ENCODE results near the gene SLC6A2. TPM values are rescaled to one million over a fixed set of nuclear protein-coding genes. Genes with fewer than 3 reads are reported as not detected.

SLC6A2 gene
- total and polyA plus RNA-seq, 7 donors: 0.10 to 0.14 TPM; not detected in 5

DNA sequence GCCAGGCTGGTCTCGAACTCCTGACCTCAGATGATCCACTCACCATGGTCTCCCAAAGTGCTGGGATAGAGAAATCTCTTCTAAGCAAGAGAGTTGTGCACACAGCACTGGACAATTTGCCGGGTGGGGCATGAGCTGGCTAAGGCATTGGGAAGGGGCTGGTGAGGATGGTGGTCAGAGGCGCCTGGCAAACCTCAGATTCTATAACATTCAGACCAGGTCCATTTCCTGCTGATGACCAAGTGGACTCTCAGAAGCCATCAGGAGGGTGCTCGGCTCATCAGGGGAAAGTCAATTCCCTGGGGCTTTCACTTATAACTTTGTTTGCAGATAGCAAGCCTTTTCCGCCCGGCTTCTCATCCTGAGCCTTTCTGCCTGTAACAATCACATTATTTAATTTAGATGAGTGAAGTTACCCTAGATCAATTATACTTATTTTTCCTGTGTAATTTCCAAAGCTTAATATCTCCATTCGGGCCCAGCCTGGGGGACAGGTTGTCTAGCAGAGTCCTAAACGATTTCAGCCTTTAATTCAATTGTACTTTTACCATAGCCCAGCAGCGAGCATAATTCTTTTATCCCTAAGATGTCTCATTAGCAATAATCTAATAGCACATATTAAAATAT lies 15.0 kb upstream of the SLC6A2 start:
- no peaks in the 10 kb centered on the region for H3K36me3 ChIP-seq
- intact Hi-C loops (cut with DNase I): no loop called here
- TF ChIP-seq EP300 (IDR thresholded peaks at IDR 0.05) (no peak), POLR2AphosphoS5 (IDR thresholded peaks at IDR 0.05) (no peak), POLR2A (IDR thresholded peaks at IDR 0.05) (no peak)
- TF ChIP-seq, protein P1, sequence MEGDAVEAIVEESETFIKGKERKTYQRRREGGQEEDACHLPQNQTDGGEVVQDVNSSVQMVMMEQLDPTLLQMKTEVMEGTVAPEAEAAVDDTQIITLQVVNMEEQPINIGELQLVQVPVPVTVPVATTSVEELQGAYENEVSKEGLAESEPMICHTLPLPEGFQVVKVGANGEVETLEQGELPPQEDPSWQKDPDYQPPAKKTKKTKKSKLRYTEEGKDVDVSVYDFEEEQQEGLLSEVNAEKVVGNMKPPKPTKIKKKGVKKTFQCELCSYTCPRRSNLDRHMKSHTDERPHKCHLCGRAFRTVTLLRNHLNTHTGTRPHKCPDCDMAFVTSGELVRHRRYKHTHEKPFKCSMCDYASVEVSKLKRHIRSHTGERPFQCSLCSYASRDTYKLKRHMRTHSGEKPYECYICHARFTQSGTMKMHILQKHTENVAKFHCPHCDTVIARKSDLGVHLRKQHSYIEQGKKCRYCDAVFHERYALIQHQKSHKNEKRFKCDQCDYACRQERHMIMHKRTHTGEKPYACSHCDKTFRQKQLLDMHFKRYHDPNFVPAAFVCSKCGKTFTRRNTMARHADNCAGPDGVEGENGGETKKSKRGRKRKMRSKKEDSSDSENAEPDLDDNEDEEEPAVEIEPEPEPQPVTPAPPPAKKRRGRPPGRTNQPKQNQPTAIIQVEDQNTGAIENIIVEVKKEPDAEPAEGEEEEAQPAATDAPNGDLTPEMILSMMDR (IDR thresholded peaks at IDR 0.05): no peak

DNA sequence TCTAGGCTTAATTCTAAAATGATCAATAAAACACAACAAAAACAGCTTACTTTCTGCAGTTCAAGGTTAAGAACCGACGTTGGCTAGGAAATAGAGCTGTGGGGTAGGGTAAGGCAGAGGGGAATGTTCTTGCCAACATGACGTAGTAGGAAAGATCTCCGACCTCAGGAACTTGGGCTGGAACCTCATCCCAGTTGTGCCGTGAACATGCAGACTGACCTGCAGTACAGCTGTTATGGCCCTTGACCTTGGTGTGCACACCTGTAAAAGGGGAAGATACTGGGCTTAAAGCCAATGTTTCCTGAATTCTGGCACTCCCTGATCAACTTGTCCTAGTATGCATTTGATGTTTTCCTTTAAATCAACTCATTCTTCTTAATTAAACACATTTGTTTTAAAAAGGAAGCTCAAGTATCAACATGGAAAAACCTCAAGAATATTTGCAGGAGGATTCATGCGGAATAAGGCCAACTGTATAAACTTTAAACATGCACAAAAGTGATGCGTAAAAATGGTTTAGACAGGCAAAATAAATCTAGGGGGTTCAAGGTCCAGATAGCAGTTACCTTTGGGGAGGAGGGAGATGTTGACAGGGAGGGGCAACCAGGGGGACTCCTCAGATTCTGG lies 14.2 kb upstream of the SLC6A2 start:
- Histone ChIP-seq H3K4me1 (no peaks in the 10 kb centered on the region), H3K36me3 (no peaks in the 10 kb centered on the region), H3K27me3 (peaks cover 0 to 18% (median 0%) of the 10 kb centered on the region in 3 donors), H3K9me3 (no peaks in the 10 kb centered on the region), H3K27ac (no peak overlapping the region), H3K4me3 (no peak overlapping the region)
- TF ChIP-seq EP300 (IDR thresholded peaks at IDR 0.05): no peak
- TF ChIP-seq POLR2A (IDR thresholded peaks at IDR 0.05): no peak
- TF ChIP-seq, protein P1 (IDR thresholded peaks at IDR 0.05): no peak
- no peak for TF ChIP-seq POLR2AphosphoS5 (IDR thresholded peaks at IDR 0.05)
- WGBS, 2 donors: 48 to 67% methylated on average over 7 of the region's 7 CpGs
- intact Hi-C loops (cut with DNase I): no loop called here
- no peak for DNase-seq

More for the DNA sequence above, 15.0 kb upstream of the SLC6A2 start:
- DNase-seq: no peak
- no peak overlapping the region for H3K4me3 ChIP-seq
- H3K27ac ChIP-seq: no peak overlapping the region
- no peaks in the 10 kb centered on the region for H3K4me1 ChIP-seq
- H3K9me3 ChIP-seq: no peaks in the 10 kb centered on the region
- 81% methylated on average over 9 of the region's 9 CpGs for WGBS, 2 donors
- H3K27me3 ChIP-seq: peaks cover 0 to 18% (median 0%) of the 10 kb centered on the region in 3 donors

DNA sequence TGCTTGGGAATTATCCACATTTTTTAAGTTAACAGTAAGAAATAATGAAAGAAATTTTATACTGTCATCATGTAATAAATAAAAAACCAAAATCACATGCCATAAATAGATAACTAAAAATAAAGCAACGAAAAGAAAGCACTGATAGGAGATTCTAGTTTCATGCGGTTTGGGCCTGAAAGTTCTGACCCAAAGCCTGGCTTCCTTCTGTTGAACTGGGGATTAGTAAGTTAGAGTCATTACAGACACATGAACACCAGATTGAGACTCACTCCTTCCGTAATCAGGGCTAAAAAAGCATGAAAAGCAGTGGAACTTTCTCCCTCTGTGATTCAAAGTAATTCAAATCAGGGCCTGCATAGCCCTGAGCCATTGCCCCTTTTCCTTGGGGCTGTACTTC lies 13.2 kb upstream of the SLC6A2 start:
- DNase-seq: no peak
- Histone ChIP-seq H3K4me3 (no peak overlapping the region), H3K4me1 (no peaks in the 10 kb centered on the region), H3K27ac (no peak overlapping the region), H3K36me3 (no peaks in the 10 kb centered on the region), H3K9me3 (no peaks in the 10 kb centered on the region), H3K27me3 (peaks cover 0 to 18% (median 0%) of the 10 kb centered on the region in 3 donors)
- no peak for TF ChIP-seq POLR2AphosphoS5 (IDR thresholded peaks at IDR 0.05)
- no peak for TF ChIP-seq POLR2A (IDR thresholded peaks at IDR 0.05)
- TF ChIP-seq, protein P1 (IDR thresholded peaks at IDR 0.05): no peak
- TF ChIP-seq EP300 (IDR thresholded peaks at IDR 0.05): no peak
- WGBS, 2 donors: 88 to 89% methylated on average over 3 of the region's 3 CpGs
- intact Hi-C loops (cut with DNase I): no loop called here

DNA sequence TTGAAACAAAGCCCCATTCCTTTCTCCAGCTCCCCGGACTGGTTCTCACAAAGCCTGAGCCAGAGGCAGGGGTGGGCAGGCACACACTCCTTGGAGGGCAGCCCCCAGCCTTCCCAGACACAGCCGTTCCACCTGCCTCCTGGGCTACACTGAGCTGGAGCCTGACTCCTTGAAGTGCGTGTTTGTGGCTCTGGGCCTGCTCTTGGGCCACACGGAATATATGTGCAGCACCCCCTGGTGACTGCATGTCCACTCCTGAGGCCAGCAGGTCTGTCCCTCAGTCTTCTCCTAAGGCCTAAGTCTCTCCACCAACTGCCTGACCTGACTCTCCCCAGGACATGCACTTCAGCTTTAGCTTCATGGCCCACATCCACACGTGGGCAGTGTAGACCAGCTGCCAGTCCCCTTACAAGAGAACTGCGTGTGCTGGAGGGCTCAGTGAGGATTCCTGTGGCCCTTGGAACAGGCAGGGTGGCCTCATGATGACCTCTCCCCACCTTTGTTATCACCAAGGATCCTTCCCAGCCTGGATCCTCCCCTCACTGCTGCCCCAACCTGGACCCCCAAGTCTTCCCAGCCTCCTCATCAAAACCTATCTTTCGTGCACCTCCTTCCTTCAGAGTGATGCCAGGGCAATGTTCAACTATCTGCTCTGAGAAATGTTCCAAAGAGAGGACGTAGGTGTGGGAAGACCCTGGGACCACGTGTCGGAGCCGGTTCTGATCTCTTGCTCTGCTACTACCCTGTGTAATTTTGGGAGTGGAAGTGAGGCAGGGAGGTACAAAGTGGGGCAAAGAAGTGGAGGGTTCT lies 12.4 kb upstream of the SLC6A2 start:
- Histone ChIP-seq H3K27ac (no peak overlapping the region), H3K9me3 (no peaks in the 10 kb centered on the region), H3K4me1 (no peaks in the 10 kb centered on the region), H3K36me3 (no peaks in the 10 kb centered on the region), H3K4me3 (no peak overlapping the region), H3K27me3 (peaks cover 0 to 18% (median 0%) of the 10 kb centered on the region in 3 donors)
- intact Hi-C loops (cut with DNase I): no loop called here
- 79 to 80% methylated on average over 11 of the region's 11 CpGs for WGBS, 2 donors
- no peak for DNase-seq
- no peak for TF ChIP-seq EP300 (IDR thresholded peaks at IDR 0.05)
- no peak for TF ChIP-seq POLR2A (IDR thresholded peaks at IDR 0.05)
- no peak for TF ChIP-seq POLR2AphosphoS5 (IDR thresholded peaks at IDR 0.05)
- TF ChIP-seq, protein P1 (IDR thresholded peaks at IDR 0.05): no peak
